Naive thymus-derived CD8-positive, alpha-beta T cell (primary cell): Measurements from ENCODE around the gene HBA2. TPM values are rescaled to one million over a fixed set of nuclear protein-coding genes. Genes with fewer than 3 reads are reported as not detected.
"Not testable (repeated sequence)": the region's sequence is repeated elsewhere in the genome, so short reads cannot be mapped to it uniquely, and the experiment has no call there.

Source experiments
- ATAC-seq, 2 donors: fragments of 150-1000 bp; cut with Tn5 transposase in 1 of 2; sonication (Bioruptor Pico), chemical (Tn5 transposase) in 1 of 2; 1 replicate in 1 of 2; 2 replicates in 1 of 2; pipeline ENCODE4 v1.10.0; 2021; ENCODE audit warnings: mild to moderate bottlenecking in 2 of 2, moderate library complexity in 2 of 2
- POLR2A ChIA-PET: fragments of 350-600 bp; sonication (Branson Sonifier 250); formaldehyde crosslinking; loops from one replicate; lab custom pipeline; 2021; ENCODE audit warnings: antibody characterized with exemption; lab: Charles Lee
- DNase-seq, 10 donors: peaks; one replicate each; pipeline versions ENCODE4 v3.0.0 to v3.0.0-alpha.2; 2020 to 2022
- H3K27ac Mint-ChIP-seq, 10 donors: one replicate each; pipeline ENCODE4 v1.8.0; 2020 to 2022; ENCODE audit warnings: mild to moderate bottlenecking in 10 of 10, mixed read lengths in 10 of 10, moderate library complexity in 4 of 10, inconsistent platforms in 1 of 10
- H3K27me3 Mint-ChIP-seq, 5 donors: one replicate each; pipeline ENCODE4 v1.8.0; 2021 to 2022; ENCODE audit warnings: mixed read lengths in 5 of 5
- H3K36me3 Mint-ChIP-seq, 3 donors: one replicate each; pipeline ENCODE4 v1.8.0; 2020 to 2022; ENCODE audit warnings: mixed read lengths in 3 of 3, mild to moderate bottlenecking in 2 of 3, inconsistent platforms in 1 of 3
- H3K4me1 Mint-ChIP-seq, 4 donors: one replicate each; pipeline ENCODE4 v1.8.0; 2021 to 2022; ENCODE audit warnings: mixed read lengths in 4 of 4
- H3K4me3 Mint-ChIP-seq, 10 donors: one replicate each; pipeline ENCODE4 v1.8.0; 2020 to 2022; ENCODE audit warnings: mild to moderate bottlenecking in 10 of 10, mixed read lengths in 10 of 10, moderate library complexity in 6 of 10, inconsistent platforms in 1 of 10
- H3K9me3 Mint-ChIP-seq, 9 donors: one replicate each; pipeline ENCODE4 v1.8.0; 2020 to 2022; ENCODE audit warnings: mixed read lengths in 9 of 9, mild to moderate bottlenecking in 3 of 9, inconsistent platforms in 1 of 9, moderate library complexity in 1 of 9
- polyA plus RNA-seq, 3 donors: library from polyadenylated mRNA; unstranded; fragments of 300-500 nt; fragmentation: Illumina TruSeq; gene quantifications; one replicate each; pipeline ENCODE4 v1.2.3, GENCODE V29; 2021
- total RNA-seq, 8 experiments: library from RNA in 2 of 8; stranded (reverse) in 2 of 8; gene quantifications; one replicate each; pipeline ENCODE4 v1.2.3 and lab custom pipeline; 2021 to 2026

Gene HBA2
- total and polyA plus RNA-seq, 5 experiments from 2014 or later: 0.89 to 8.6 TPM; not detected in 3

DNA sequence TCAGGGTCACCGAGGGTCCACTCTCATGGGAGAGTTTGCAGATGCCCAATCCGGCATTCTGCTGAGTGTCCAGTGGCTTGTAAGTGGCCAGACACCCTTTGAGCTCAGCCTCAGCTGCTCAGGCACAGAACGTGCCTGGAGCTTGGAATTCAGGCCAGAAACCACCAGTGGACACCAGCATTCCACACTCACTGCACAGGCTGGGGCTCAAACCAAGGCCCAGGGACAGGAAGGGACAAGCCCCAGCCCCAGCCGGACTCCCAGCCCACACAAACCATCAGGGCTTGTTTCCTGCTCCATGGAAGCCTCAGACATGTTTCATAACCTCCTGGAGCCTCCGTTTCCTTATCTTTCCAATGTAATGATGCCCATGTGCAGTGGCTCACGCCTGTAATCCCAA is 29.2 kb upstream of the HBA2 start:
- H3K9me3 Mint-ChIP-seq: no peaks in the 10 kb centered on the region
- peaks cover 0 to 14% (median 8%) of the 10 kb centered on the region in 5 donors for H3K27me3 Mint-ChIP-seq
- DNase-seq (no peak), ATAC-seq (no peak)
- H3K27ac Mint-ChIP-seq: peak overlapping the region in 1 of 10 donors; percentile 74
- no peaks in the 10 kb centered on the region for H3K36me3 Mint-ChIP-seq
- POLR2A ChIA-PET: no interaction called here
- no peak overlapping the region for H3K4me3 Mint-ChIP-seq
- peaks cover 0 to 2% (median 1%) of the 10 kb centered on the region in 4 donors for H3K4me1 Mint-ChIP-seq

DNA sequence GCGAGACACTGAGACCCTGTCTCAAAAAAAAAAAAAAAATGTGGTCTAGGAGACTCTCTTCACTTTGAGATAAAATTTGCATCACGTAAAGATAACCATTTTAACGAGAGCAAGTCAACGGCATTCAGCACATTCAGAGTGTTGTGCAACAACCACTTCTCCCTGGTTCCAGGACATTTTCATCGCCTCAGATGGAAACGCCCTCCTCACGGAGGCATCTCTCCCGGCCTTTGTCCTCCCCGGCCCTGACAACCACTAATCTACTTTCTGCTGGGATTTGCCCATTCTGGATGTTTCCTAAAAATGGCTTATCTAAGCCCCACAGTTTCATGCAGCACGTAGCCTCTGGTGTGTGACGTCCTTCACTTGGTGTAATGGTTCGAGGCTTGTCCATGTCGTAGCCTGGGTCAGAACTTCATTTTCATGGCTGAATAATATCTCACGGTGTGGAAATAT is 27.9 kb upstream of the HBA2 start:
- no peak for DNase-seq
- POLR2A ChIA-PET: no interaction called here
- peak overlapping the region in 1 of 10 donors; percentile 39 for H3K27ac Mint-ChIP-seq
- peaks cover 0 to 20% (median 15%) of the 10 kb centered on the region in 5 donors for H3K27me3 Mint-ChIP-seq
- no peaks in the 10 kb centered on the region for H3K4me1 Mint-ChIP-seq
- no peak for ATAC-seq
- H3K9me3 Mint-ChIP-seq: no peaks in the 10 kb centered on the region
- no peak overlapping the region for H3K4me3 Mint-ChIP-seq
- H3K36me3 Mint-ChIP-seq: no peaks in the 10 kb centered on the region

DNA sequence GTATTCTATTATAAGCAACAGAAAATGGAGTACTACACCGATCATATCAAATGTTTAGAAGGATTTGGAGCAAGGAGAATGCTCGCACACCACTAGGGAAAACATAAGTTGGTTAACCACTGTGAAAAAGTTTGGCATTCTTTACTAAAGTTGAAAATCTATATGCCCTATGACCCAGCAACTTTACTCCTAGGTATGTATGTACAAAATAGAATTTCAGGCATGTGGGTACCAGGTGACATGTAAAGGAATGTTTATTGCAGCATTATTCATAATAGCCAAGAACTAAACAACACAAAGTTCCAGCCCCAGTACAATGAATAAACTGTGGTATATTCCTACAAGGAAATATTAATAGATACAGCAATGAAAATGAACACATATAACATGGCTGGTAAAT is 26.0 kb upstream of the HBA2 start:
- H3K9me3 Mint-ChIP-seq: no peaks in the 10 kb centered on the region
- H3K36me3 Mint-ChIP-seq: no peaks in the 10 kb centered on the region
- DNase-seq: no peak
- no peak overlapping the region for H3K27ac Mint-ChIP-seq
- POLR2A ChIA-PET: no interaction called here
- H3K27me3 Mint-ChIP-seq: peaks cover 0 to 26% (median 18%) of the 10 kb centered on the region in 5 donors
- H3K4me3 Mint-ChIP-seq: no peak overlapping the region
- no peaks in the 10 kb centered on the region for H3K4me1 Mint-ChIP-seq
- ATAC-seq: no peak

DNA sequence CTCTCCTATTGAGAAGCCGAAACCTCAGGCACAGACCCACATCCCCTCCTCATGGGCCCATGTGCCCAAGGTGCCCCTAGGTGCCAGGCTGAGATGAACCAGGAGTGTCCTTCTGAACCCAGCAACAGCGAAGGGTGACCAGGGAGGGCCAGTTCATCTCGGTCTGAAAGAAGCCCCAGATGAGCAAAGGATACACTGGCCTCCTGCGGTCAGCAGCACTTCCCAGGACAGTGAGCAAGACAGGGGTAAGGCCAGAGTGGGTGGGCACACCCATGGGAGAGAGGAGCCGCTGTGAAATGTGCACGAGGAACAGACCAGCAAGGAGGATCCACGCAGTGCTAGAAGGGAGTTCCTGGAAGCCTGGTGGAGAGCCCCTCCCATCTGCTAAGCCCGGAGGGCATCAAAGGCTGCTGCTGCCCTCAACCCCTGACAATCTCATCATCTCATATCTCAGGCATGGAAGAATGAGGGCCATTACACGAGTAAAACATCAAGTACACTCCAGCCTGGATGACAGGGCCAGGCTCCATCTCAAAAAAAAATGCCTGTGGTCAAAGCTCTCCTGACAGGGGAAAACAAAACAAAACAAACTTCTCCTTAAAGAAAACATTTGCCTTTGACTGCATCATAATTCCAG is 23.5 kb upstream of the HBA2 start:
- DNase-seq (no peak), ATAC-seq (no peak)
- Mint-ChIP-seq H3K4me1 (peaks cover 0 to under 1% (median 0%) of the 10 kb centered on the region in 4 donors), H3K27me3 (peaks cover 0 to 26% (median 11%) of the 10 kb centered on the region in 5 donors), H3K4me3 (no peak overlapping the region), H3K9me3 (no peaks in the 10 kb centered on the region), H3K27ac (peak overlapping the region in 1 of 10 donors; percentile 60), H3K36me3 (no peaks in the 10 kb centered on the region)
- POLR2A ChIA-PET: no interaction called here

DNA sequence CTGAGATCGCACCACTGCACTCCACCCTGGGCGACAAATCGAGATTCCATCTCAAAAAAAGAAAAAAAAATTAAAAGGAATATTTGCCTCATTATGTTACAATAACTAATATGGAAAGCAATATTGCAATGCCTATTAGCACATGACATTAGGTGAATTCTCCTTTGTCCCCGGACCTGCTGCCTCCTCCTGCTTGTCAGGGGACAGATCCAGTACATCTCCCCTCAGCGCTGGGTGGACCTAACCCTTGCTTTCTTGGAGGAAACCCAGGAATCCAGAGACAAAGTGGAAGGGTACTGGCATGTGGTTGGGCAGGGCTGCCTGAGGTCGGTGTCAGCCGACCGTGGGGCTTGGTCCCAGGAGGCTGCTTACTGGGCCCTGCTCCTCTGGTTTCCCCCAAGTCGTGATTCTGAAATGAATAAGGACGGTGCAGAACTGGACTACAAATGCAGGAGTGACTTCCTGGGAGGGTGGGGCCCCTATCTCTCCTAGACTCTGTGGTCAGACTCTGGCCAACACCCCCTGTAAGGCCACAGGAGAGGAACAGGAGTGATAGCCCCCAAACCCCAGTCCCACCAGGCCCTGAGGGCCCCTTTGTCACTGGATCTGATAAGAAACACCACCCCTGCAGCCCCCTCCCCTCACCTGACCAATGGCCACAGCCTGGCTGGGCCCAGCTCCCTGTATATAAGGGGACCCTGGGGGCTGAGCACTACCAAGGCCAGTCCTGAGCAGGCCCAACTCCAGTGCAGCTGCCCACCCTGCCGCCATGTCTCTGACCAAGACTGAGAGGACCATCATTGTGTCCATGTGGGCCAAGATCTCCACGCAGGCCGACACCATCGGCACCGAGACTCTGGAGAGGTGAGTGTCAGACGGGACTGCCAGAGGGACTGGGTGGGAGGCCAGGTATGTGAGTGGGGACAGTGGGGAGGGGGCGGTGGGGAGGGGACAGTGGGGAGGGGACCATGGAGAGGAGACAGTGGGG is 20.2 kb upstream of the HBA2 start, which contains the start of gene HBZ:
Gene HBZ, plus strand, starts transcription at position 504 of the 988 bp plus-strand sequence. Its CDS starts 266 bp downstream, at position 770.
- no peak for ATAC-seq
- Mint-ChIP-seq H3K27me3 (peaks cover 5 to 35% (median 27%) of the 10 kb centered on the region in 5 donors), H3K9me3 (no peaks in the 10 kb centered on the region)

DNA sequence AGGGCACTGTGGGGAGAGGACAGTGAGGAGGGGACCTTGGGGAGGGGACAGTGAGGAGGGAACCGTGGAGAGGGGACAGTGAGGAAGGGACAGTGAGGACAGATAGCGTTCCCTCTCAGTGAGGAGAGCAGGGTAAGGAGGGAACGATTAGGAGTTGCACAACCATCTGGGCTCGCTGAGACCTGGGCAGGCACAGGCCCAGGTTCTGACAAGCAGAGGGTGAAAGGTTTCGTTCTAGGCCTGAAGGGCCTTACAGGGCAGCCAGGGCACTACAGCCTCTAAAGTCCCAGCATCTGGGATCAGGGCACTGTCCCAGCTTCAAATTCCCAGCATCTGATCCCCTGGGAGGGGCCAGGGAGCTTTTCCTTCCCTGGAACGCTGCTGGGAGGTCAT is 19.6 kb upstream of the HBA2 start:
- POLR2A ChIA-PET, ATAC-seq, DNase-seq, H3K27ac Mint-ChIP-seq, H3K9me3 Mint-ChIP-seq, H3K36me3 Mint-ChIP-seq: not testable (repeated sequence)
- Mint-ChIP-seq H3K4me3 (peak overlapping the region in 7 of 10 donors; percentile 15 to 52 (median 36)), H3K27me3 (peaks cover 7 to 35% (median 30%) of the 10 kb centered on the region in 5 donors), H3K4me1 (peaks cover 6 to 10% (median 8%) of the 10 kb centered on the region in 4 donors)

More for the DNA sequence above, 20.2 kb upstream of the HBA2 start, which contains the start of gene HBZ:
- peaks cover 6 to 10% (median 8%) of the 10 kb centered on the region in 4 donors for H3K4me1 Mint-ChIP-seq
- H3K36me3 Mint-ChIP-seq: no peaks in the 10 kb centered on the region
- POLR2A ChIA-PET: no interaction called here
- peak within 1 kb of the TSS in 1 of 10 donors; percentile 41 for H3K27ac Mint-ChIP-seq
- peak within 1 kb of the TSS in 7 of 10 donors; percentile 15 to 60 (median 36) for H3K4me3 Mint-ChIP-seq
- DNase-seq: no peak

DNA sequence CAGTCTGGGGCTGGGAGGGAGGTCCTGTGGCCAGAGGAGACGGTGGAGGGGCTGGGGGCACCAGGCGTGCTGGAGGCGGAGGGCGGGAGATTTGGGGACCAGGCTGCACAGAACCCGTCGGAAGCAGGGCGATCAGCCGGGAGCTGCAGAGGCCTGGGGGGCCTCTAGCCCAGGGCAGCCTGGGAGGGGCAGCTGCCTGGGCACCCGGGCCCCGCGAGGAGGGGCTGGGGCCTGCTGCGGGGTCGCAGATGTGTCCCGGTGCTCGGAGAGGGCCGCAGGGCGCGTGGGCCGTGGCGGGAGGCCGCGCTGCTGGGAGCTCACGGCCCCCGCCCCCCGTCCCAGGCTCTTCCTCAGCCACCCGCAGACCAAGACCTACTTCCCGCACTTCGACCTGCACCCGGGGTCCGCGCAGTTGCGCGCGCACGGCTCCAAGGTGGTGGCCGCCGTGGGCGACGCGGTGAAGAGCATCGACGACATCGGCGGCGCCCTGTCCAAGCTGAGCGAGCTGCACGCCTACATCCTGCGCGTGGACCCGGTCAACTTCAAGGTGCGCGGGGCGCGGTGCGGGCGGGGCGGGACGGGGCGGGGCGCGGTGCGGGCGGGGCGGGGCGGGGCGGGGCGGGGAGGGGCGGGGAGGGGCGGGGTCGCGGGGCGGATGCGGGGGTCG is 19.0 kb upstream of the HBA2 start:
- DNase-seq, H3K36me3 Mint-ChIP-seq, POLR2A ChIA-PET, H3K27ac Mint-ChIP-seq, H3K9me3 Mint-ChIP-seq: not testable (repeated sequence)
- Mint-ChIP-seq H3K4me1 (peaks cover 6 to 10% (median 8%) of the 10 kb centered on the region in 4 donors), H3K27me3 (peaks cover 7 to 36% (median 29%) of the 10 kb centered on the region in 5 donors), H3K4me3 (peak overlapping the region in 1 of 10 donors; percentile 82)
- ATAC-seq: peak; percentile 41 to 57

DNA sequence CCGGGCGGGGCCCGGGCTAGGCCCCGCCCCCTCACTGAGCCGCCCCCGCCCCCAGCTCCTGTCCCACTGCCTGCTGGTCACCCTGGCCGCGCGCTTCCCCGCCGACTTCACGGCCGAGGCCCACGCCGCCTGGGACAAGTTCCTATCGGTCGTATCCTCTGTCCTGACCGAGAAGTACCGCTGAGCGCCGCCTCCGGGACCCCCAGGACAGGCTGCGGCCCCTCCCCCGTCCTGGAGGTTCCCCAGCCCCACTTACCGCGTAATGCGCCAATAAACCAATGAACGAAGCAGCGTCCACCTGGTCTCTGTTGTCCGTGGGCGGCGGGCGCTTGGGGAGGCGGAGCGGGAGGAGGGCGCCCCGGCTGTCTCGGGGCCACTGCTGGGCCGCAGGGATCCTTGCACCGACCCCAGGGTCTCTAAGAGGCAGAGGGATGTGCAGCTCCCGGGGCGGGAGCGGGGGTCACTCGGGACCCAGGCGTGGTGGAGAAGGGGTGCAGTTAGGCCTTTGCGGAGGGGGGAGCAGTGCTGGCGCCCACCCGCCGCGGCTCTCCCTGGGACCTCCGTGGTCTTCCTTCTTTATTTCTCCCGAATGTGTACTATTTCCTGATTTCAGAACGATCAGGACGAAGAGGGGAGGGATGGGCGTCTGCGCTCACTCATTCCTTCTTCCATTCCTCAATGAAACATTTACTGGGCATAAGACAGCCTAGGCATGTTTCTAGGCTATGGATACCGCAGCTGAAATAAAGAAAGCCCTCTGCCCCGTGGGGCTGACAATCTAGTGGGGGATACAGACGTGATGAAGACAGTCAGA is 18.3 kb upstream of the HBA2 start:
- H3K27ac Mint-ChIP-seq: peak overlapping the region in 5 of 10 donors; percentile 45 to 77 (median 58)
- H3K4me1 Mint-ChIP-seq: peaks cover 6 to 10% (median 8%) of the 10 kb centered on the region in 4 donors
- DNase-seq (peak in 4 of 10 donors; percentile 17 to 29 (median 20)), ATAC-seq (peak; percentile 62 to 63)
- H3K36me3 Mint-ChIP-seq: no peaks in the 10 kb centered on the region
- H3K27me3 Mint-ChIP-seq: peaks cover 7 to 36% (median 32%) of the 10 kb centered on the region in 5 donors
- POLR2A ChIA-PET: interaction anchor here (0.6 kb wide), 2 partner anchors 444 to 973 kb away, joined by 3 read pairs; no protein-coding TSS in a partner anchor
- H3K9me3 Mint-ChIP-seq: no peaks in the 10 kb centered on the region
- peak overlapping the region; percentile 76 to 89 (median 83) for H3K4me3 Mint-ChIP-seq

DNA sequence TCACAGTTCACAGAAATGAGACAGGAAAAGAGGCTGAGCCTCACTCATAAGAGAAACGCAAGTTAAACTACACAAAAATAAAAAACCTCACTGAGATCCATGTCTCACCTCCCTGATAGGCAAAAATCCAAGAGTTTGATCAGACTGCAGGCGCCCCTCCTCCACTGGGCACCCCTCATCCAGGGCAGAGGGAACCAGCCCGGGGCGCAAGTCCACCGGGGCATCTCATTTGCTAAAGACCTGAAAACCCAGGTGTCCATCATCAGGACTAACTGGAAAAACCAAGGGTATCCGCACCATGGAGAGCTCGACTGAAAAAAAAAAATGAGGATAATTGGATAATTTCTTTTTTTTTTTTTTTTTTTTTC is 17.7 kb upstream of the HBA2 start:
- H3K4me3 Mint-ChIP-seq: peak overlapping the region; percentile 76 to 89 (median 83)
- ATAC-seq: no peak
- H3K27ac Mint-ChIP-seq: peak overlapping the region in 4 of 10 donors; percentile 45 to 77 (median 65)
- POLR2A ChIA-PET: interaction anchor here (0.6 to 0.7 kb wide), 3 partner anchors 23 to 972 kb away, joined by 3 read pairs; no protein-coding TSS in a partner anchor
- peaks cover 6 to 10% (median 8%) of the 10 kb centered on the region in 4 donors for H3K4me1 Mint-ChIP-seq
- H3K36me3 Mint-ChIP-seq: no peaks in the 10 kb centered on the region
- no peaks in the 10 kb centered on the region for H3K9me3 Mint-ChIP-seq
- no peak for DNase-seq
- H3K27me3 Mint-ChIP-seq: peaks cover 9 to 42% (median 31%) of the 10 kb centered on the region in 5 donors

DNA sequence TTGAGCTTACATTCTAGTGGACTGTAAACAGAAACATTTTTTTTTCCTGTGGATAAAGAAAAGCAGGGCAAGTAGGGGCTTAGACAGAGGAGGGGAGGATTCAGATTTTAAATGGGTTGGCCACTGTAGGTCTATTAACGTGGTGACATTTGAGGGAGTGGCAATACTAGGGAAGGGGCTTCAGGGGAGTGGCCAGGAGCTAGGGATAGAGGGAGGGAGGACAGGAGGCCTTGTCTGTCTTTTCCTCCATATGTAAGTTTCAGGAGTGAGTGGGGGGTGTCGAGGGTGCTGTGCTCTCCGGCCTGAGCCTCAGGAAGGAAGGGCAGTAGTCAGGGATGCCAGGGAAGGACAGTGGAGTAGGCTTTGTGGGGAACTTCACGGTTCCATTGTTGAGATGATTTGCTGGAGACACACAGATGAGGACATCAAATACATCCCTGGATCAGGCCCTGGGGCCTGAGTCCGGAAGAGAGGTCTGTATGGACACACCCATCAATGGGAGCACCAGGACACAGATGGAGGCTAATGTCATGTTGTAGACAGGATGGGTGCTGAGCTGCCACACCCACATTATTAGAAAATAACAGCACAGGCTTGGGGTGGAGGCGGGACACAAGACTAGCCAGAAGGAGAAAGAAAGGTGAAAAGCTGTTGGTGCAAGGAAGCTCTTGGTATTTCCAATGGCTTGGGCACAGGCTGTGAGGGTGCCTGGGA is 13.4 kb upstream of the HBA2 start:
- Mint-ChIP-seq H3K4me1 (peaks cover 6 to 9% (median 7%) of the 10 kb centered on the region in 4 donors), H3K4me3 (no peak overlapping the region), H3K9me3 (no peaks in the 10 kb centered on the region), H3K36me3 (no peaks in the 10 kb centered on the region), H3K27me3 (peaks cover 13 to 61% (median 30%) of the 10 kb centered on the region in 5 donors), H3K27ac (no peak overlapping the region)
- POLR2A ChIA-PET: no interaction called here
- ATAC-seq: no peak
- no peak for DNase-seq

DNA sequence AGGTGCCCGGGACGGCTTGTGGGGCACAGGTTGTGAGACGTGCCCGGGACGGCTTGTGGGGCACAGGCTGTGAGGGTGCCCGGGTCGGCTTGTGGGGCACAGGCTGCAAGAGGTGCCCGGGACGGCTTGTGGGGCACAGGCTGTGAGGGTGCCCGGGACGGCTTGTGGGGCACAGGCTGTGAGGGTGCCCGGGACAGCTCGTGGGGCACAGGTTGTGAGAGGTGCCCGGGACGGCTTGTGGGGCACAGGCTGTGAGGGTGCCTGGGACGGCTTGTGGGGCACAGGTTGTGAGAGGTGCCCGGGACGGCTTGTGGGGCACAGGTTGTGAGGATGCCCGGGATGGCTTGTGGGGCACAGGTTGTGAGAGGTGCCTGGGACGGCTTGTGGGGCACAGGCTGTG is 12.4 kb upstream of the HBA2 start:
- DNase-seq, H3K9me3 Mint-ChIP-seq, H3K4me1 Mint-ChIP-seq, H3K27ac Mint-ChIP-seq, H3K36me3 Mint-ChIP-seq, POLR2A ChIA-PET, H3K4me3 Mint-ChIP-seq, ATAC-seq: not testable (repeated sequence)
- H3K27me3 Mint-ChIP-seq: peaks cover 8 to 52% (median 24%) of the 10 kb centered on the region in 5 donors
